Prostate gland (tissue), 2 donors: ENCODE results near the gene TOGARAM2.
"Not testable (repeated sequence)": the region's sequence is repeated elsewhere in the genome, so short reads cannot be mapped to it uniquely, and the experiment has no call there.

Experiments used
- CTCF ChIP-seq, 4 experiments: fragments of 200-600 bp in 2 of 4; fragments of 450-650 bp in 2 of 4; sonication (generic) in 2 of 4; IDR thresholded peaks; 1 replicate in 3 of 4; 2 replicates in 1 of 4; pipeline ENCODE4 v1.5.1; 2016 to 2019; ENCODE audit warnings: antibody characterized with exemption in 4 of 4, mild to moderate bottlenecking in 2 of 4, moderate library complexity in 2 of 4
- POLR2A ChIP-seq: fragments of 450-650 bp; IDR thresholded peaks from one replicate; pipeline ENCODE4 v1.6.1; 2016; ENCODE audit warnings: antibody characterized with exemption, mild to moderate bottlenecking
- POLR2AphosphoS5 ChIP-seq: sonication (generic); formaldehyde crosslinking; IDR thresholded peaks from one replicate; pipeline ENCODE4 v1.6.1; 2017; ENCODE audit warnings: antibody characterized with exemption

DNA sequence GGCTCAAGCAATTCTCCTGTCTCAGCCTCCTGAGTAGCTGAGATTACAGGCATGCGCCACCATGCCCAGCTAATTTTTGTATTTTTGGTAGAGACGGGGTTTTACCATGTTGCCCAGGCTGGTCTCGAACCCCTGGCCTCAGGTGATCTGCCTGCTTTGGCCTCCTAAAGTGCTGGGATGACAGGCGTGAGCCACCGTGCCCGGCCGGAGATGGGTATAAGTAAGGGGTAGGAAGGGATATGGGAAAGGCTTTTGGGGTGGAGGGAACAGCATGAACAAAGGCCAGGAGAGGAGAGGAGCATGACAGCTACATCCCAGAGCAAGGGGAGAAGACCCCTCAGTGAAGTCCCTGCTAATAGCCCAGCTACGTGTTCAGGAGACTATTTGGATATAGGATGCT, 3.1 kb upstream of the TOGARAM2 start:
- not testable (repeated sequence) for TF ChIP-seq POLR2A; CTCF (IDR thresholded peaks at IDR 0.05); POLR2AphosphoS5
